ENCODE data around the gene UNC93A. TPM values are rescaled to one million over a fixed set of nuclear protein-coding genes. Genes with fewer than 3 reads are reported as not detected.

UNC93A gene
- total and polyA plus RNA-seq, 3 donors from 2014 or later: 0.39 TPM; not detected in 2

GRCh38 chr6:167342879-167343610, 51.9 kb downstream of the UNC93A start:
- no peak for DNase-seq
- Histone ChIP-seq H3K27ac (no peak overlapping the region), H3K9me3 (no peaks in the 10 kb centered on the region), H3K36me3 (ENCODE audit: low read depth, missing control alignments) (no peaks in the 10 kb centered on the region), H3K4me1 (no peaks in the 10 kb centered on the region), H3K4me3 (no peak overlapping the region), H3K27me3 (no peaks in the 10 kb centered on the region)
- TF ChIP-seq CTCF (IDR thresholded peaks at IDR 0.05) (no peak), POLR2A (IDR thresholded peaks at IDR 0.05) (no peak)
- intact Hi-C loops (cut with DNase I; ENCODE audit: low total_unique reads): no loop called here
- WGBS, 2 donors: 82 to 91% methylated on average over 6 to 14 of the region's 14 CpGs

GRCh38 chr6:167345348-167345747, 54.2 kb downstream of the UNC93A start:
- Histone ChIP-seq H3K27ac (no peak overlapping the region), H3K4me1 (no peaks in the 10 kb centered on the region), H3K36me3 (ENCODE audit: low read depth, missing control alignments) (no peaks in the 10 kb centered on the region), H3K27me3 (no peaks in the 10 kb centered on the region), H3K4me3 (no peak overlapping the region), H3K9me3 (no peaks in the 10 kb centered on the region)
- TF ChIP-seq POLR2A (IDR thresholded peaks at IDR 0.05) (no peak), CTCF (IDR thresholded peaks at IDR 0.05) (no peak)
- no peak for DNase-seq
- intact Hi-C loops (cut with DNase I; ENCODE audit: low total_unique reads): no loop called here

GRCh38 chr6:167345960-167346359, 54.8 kb downstream of the UNC93A start:
- Histone ChIP-seq H3K27ac (no peak overlapping the region), H3K4me3 (no peak overlapping the region), H3K36me3 (ENCODE audit: low read depth, missing control alignments) (no peaks in the 10 kb centered on the region), H3K27me3 (no peaks in the 10 kb centered on the region), H3K9me3 (no peaks in the 10 kb centered on the region), H3K4me1 (no peaks in the 10 kb centered on the region)
- WGBS, 2 donors: 93 to 94% methylated on average over 4 of the region's 4 CpGs
- DNase-seq: no peak
- no peak for TF ChIP-seq POLR2A (IDR thresholded peaks at IDR 0.05)
- no peak for TF ChIP-seq CTCF (IDR thresholded peaks at IDR 0.05)
- intact Hi-C loops (cut with DNase I; ENCODE audit: low total_unique reads): no loop called here

GRCh38 chr6:167347226-167347625, 56.1 kb downstream of the UNC93A start:
- Histone ChIP-seq H3K4me3 (no peak overlapping the region), H3K9me3 (no peaks in the 10 kb centered on the region), H3K36me3 (ENCODE audit: low read depth, missing control alignments) (no peaks in the 10 kb centered on the region), H3K27me3 (no peaks in the 10 kb centered on the region), H3K27ac (no peak overlapping the region), H3K4me1 (no peaks in the 10 kb centered on the region)
- DNase-seq: no peak
- 86 to 88% methylated on average over 8 of the region's 8 CpGs for WGBS, 2 donors
- intact Hi-C loops (cut with DNase I; ENCODE audit: low total_unique reads): no loop called here
- TF ChIP-seq POLR2A (IDR thresholded peaks at IDR 0.05) (no peak), CTCF (IDR thresholded peaks at IDR 0.05) (no peak)
